ENCODE measurements around the gene TNFSF8.

GRCh38 chr9:114899461-114899860 is 30.9 kb downstream of the TNFSF8 start:
- TF ChIP-seq CTCF (IDR thresholded peaks at IDR 0.05; ENCODE audit: insufficient read depth, low read length, poor library complexity, severe bottlenecking) (no peak), EZH2phosphoT487 (conservative IDR thresholded peaks at IDR 0.05; ENCODE audit: low read length) (no peak)
